Measurements from ENCODE around the gene MPL. TPM values are rescaled to one million over a fixed set of nuclear protein-coding genes. Genes with fewer than 3 reads are reported as not detected.
A peak's percentile ranks its signal among the peaks of the same experiment; 100 is the strongest.

MPL gene
- total RNA-seq, 2 donors from 2014 or later: 0.64 to 1.2 TPM

DNA sequence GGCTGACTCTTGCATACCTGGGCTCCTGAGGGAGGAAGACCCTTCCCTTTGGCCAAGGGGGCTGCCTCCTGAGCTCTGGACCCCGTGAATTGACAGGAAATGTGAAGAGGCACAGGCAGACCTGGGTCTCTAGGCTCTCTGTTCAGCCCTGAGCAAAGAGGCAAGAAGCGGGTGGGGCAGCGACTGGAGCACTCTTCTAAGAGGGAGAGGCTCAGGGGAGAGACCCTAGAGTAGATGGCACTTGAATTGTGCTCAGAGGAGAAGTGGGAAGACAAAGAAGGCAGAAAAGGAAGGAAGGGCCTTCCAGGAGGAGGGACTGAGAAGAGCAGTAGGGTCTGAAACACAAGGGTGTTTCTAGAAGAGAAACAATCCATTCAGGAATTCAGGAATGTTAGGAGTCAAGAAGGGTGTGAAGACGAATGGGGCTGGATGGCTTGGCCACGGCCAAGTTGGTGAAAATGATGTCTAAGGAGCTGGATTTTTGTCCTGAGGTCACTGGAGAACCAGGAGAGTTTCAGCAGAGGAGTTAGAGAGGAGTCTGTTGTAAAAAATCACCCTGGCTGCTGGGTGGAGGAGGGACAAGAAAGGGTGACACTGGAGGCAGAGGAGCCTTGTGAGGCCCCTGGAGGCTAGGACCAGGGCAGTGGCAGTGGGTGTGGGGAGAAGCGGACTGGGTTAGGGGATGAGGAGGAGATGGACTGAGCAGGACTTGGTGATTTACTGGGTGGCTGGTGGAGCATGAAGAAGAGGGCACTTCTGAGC, 31.5 kb upstream of the MPL start:
- 89 to 92% methylated on average over 6 of the region's 6 CpGs for WGBS, 2 experiments (ENCODE audit: insufficient coverage in 1 of 2, insufficient read length in 1 of 2)
- H3K27me3 ChIP-seq (ENCODE audit: control insufficient read depth, insufficient read depth, low read length, poor library complexity, severe bottlenecking): no peaks in the 10 kb centered on the region
- H3K36me3 Mint-ChIP-seq (ENCODE audit: low read depth): no peaks in the 10 kb centered on the region

GRCh38 chr1:43306688-43307457, 30.7 kb upstream of the MPL start:
- Histone ChIP-seq H3K4me1 (ENCODE audit: control insufficient read depth, insufficient read depth, low read length) (no peaks in the 10 kb centered on the region), H3K27ac (ENCODE audit: low read depth, low read length) (no peak overlapping the region), H3K4me3 (ENCODE audit: low read length) (no peak overlapping the region), H3K9ac (ENCODE audit: extremely low read depth, low read length, poor library complexity, severe bottlenecking) (no peak overlapping the region), H3K36me3 (ENCODE audit: control insufficient read depth, insufficient read depth, low read length) (no peaks in the 10 kb centered on the region), H3K9me3 (ENCODE audit: control insufficient read depth, low read length) (no peaks in the 10 kb centered on the region), H3K27me3 (ENCODE audit: control insufficient read depth, insufficient read depth, low read length, poor library complexity, severe bottlenecking) (no peaks in the 10 kb centered on the region)
- WGBS, 2 experiments (ENCODE audit: insufficient coverage in 1 of 2, insufficient read length in 1 of 2): 94% methylated on average over 7 to 17 of the region's 17 CpGs
- Mint-ChIP-seq H3K4me3 (no peak overlapping the region), H3K27me3 (ENCODE audit: insufficient read depth) (peaks cover 4% of the 10 kb centered on the region), H3K4me1 (peaks cover 17% of the 10 kb centered on the region), H3K36me3 (ENCODE audit: low read depth) (no peaks in the 10 kb centered on the region), H3K9me3 (no peaks in the 10 kb centered on the region), H3K27ac (no peak overlapping the region)
- no peak for DNase-seq
- TF ChIP-seq CTCF (conservative IDR thresholded peaks at IDR 0.05): no peak

More for the DNA sequence above, 31.5 kb upstream of the MPL start:
- Histone ChIP-seq H3K9me3 (ENCODE audit: control insufficient read depth, low read length) (no peaks in the 10 kb centered on the region), H3K4me1 (ENCODE audit: control insufficient read depth, insufficient read depth, low read length) (no peaks in the 10 kb centered on the region), H3K4me3 (ENCODE audit: low read length) (no peak overlapping the region), H3K36me3 (ENCODE audit: control insufficient read depth, insufficient read depth, low read length) (no peaks in the 10 kb centered on the region), H3K9ac (ENCODE audit: extremely low read depth, low read length, poor library complexity, severe bottlenecking) (no peak overlapping the region), H3K27ac (ENCODE audit: low read depth, low read length) (no peak overlapping the region)
- peaks cover 17% of the 10 kb centered on the region for H3K4me1 Mint-ChIP-seq
- no peak overlapping the region for H3K4me3 Mint-ChIP-seq
- no peaks in the 10 kb centered on the region for H3K9me3 Mint-ChIP-seq
- H3K27me3 Mint-ChIP-seq (ENCODE audit: insufficient read depth): peaks cover 4% of the 10 kb centered on the region
- H3K27ac Mint-ChIP-seq: peak overlapping the region; percentile 16
- TF ChIP-seq CTCF (conservative IDR thresholded peaks at IDR 0.05): no peak
- DNase-seq: no peak

DNA sequence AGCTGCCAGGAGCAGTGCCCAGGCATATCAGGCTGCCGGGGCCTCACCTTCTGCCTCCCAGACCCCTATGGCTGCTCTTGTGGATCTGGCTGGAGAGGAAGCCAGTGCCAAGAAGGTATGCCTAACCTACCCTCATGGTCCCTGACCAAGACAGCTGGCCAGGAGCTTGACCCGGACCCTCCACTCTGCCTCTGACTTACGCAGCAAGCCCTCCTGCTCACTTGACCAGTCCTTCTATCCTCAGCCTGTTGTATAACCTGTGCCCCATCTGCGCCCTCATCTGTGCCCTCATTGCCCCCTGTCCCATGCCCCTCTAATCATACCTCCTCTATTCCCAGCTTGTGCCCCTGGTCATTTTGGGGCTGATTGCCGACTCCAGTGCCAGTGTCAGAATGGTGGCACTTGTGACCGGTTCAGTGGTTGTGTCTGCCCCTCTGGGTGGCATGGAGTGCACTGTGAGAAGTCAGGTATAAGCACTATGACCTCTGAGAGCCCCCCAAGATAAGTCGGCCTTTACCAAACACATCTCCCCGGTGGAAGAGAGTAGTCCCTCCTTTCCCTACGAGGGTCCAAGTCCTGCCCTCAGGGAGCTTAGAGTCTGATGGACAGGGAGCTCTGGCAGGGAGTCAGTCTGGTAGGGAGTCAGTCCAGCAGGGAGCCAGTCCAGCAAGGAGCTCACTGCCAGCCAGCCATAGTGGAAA, 30.0 kb upstream of the MPL start:
- Histone ChIP-seq H3K36me3 (ENCODE audit: control insufficient read depth, insufficient read depth, low read length) (no peaks in the 10 kb centered on the region), H3K9ac (ENCODE audit: extremely low read depth, low read length, poor library complexity, severe bottlenecking) (no peak overlapping the region), H3K27me3 (ENCODE audit: control insufficient read depth, insufficient read depth, low read length, poor library complexity, severe bottlenecking) (no peaks in the 10 kb centered on the region), H3K9me3 (ENCODE audit: control insufficient read depth, low read length) (no peaks in the 10 kb centered on the region), H3K27ac (ENCODE audit: low read depth, low read length) (no peak overlapping the region), H3K4me3 (ENCODE audit: low read length) (no peak overlapping the region), H3K4me1 (ENCODE audit: control insufficient read depth, insufficient read depth, low read length) (no peaks in the 10 kb centered on the region)
- no peak overlapping the region for H3K4me3 Mint-ChIP-seq
- H3K4me1 Mint-ChIP-seq: peaks cover 15% of the 10 kb centered on the region
- H3K9me3 Mint-ChIP-seq: no peaks in the 10 kb centered on the region
- no peak overlapping the region for H3K27ac Mint-ChIP-seq
- WGBS, 2 experiments (ENCODE audit: insufficient coverage in 1 of 2, insufficient read length in 1 of 2): 93 to 100% methylated on average over 5 to 9 of the region's 9 CpGs
- TF ChIP-seq CTCF (conservative IDR thresholded peaks at IDR 0.05): no peak
- no peaks in the 10 kb centered on the region for H3K36me3 Mint-ChIP-seq (ENCODE audit: low read depth)
- DNase-seq: no peak
- peaks cover 4% of the 10 kb centered on the region for H3K27me3 Mint-ChIP-seq (ENCODE audit: insufficient read depth)
